ENCODE measurements around the gene ALOX15.
"Not testable (repeated sequence)": the region's sequence is repeated elsewhere in the genome, so short reads cannot be mapped to it uniquely, and the experiment has no call there.

Gene ALOX15, protein sequence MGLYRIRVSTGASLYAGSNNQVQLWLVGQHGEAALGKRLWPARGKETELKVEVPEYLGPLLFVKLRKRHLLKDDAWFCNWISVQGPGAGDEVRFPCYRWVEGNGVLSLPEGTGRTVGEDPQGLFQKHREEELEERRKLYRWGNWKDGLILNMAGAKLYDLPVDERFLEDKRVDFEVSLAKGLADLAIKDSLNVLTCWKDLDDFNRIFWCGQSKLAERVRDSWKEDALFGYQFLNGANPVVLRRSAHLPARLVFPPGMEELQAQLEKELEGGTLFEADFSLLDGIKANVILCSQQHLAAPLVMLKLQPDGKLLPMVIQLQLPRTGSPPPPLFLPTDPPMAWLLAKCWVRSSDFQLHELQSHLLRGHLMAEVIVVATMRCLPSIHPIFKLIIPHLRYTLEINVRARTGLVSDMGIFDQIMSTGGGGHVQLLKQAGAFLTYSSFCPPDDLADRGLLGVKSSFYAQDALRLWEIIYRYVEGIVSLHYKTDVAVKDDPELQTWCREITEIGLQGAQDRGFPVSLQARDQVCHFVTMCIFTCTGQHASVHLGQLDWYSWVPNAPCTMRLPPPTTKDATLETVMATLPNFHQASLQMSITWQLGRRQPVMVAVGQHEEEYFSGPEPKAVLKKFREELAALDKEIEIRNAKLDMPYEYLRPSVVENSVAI

DNA sequence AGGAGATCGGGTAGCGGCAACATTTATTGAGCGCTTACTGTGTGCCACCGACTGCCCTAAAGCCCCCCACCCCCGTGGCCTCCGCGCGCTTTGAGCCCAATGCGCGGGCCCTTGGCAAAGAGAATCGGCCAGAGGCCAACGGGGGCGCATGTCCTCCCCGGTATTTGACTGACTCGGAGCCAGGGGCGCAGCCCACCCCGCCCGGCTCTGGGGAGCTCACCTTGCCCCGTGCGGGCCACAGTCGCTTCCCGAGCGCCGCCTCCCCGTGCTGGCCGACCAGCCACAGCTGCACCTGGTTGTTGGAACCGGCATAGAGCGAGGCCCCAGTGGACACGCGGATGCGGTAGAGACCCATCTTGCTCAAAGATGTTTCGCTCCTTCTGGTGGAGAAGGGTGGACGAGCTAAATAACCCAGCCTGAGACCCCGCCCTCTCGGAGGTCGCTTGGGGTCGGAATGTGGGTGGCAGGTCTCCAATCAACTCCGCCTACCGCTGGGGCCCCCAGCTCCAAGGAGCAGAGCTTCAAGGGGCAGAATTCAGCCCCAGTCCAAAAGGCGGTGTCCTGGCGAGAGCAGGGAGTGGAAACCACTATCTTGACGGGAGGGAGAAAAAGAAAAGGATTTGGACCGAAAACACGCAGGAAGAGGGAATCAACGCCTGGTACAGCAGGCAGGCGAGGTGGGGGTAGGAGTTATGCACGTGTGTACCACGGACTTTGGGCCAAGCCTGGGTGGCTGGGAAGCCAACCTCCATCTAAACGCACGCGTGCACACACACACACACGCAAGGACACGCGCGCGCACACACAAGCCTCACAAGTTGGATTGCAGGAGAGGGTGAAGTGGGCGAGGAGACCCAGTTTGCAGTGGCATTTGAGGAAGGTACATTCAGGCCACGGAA, at the start of gene ALOX15:
Gene ALOX15 (minus strand): TSS at position 382 of the 899 bp plus-strand sequence. CDS start 27 bp downstream, at position 355.
- DNase-seq (ENCODE audit: low spot score), result no peak

- no peak for DNase-seq (ENCODE audit: low spot score)
These were observed 49.3 kb upstream of the ALOX15 start for GRCh38 chr17:4690745-4691144.

DNA sequence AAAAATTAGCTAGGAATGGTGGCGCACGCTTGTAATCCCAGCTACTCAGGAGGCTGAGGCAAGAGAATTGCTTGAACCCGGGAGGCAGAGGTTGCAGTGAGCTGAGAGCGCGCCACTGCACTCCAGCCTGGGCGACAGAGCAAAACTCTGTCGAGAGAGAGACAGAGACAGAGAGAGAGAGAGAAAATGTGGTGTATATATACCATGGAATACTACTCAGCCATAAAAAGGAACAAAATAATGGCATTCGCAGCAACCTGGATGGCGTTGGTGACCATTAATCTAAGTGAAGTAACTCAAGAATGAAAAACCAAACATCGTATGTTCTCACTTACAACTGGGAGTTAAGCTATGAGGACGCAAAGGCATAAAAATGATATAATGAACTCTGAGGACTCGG, 48.4 kb upstream of the ALOX15 start:
- DNase-seq (ENCODE audit: low spot score), result not testable (repeated sequence)

- DNase-seq (ENCODE audit: low spot score), result not testable (repeated sequence)
These were observed 42.3 kb upstream of the ALOX15 start for GRCh38 chr17:4683739-4684138.

DNA sequence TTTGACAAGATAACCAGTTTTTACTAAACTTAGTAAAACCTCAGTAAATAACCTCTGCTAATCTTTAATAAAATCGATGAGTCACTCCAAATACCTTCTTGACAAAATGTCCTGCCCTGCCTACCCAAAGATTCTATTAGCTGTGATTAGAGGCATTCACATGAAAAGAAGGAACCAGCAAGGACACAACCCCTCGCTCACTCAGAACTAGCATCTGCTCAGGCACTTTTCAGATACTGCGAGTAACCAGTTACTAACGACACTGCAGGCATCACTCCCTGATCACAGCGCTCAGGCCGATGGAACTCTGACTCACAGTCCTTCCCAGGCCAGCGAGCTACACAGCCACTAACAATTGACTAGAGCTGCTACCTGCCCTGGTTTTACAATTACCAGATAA, 38.2 kb upstream of the ALOX15 start:
- peak; percentile 17 for DNase-seq (ENCODE audit: low spot score)

DNA sequence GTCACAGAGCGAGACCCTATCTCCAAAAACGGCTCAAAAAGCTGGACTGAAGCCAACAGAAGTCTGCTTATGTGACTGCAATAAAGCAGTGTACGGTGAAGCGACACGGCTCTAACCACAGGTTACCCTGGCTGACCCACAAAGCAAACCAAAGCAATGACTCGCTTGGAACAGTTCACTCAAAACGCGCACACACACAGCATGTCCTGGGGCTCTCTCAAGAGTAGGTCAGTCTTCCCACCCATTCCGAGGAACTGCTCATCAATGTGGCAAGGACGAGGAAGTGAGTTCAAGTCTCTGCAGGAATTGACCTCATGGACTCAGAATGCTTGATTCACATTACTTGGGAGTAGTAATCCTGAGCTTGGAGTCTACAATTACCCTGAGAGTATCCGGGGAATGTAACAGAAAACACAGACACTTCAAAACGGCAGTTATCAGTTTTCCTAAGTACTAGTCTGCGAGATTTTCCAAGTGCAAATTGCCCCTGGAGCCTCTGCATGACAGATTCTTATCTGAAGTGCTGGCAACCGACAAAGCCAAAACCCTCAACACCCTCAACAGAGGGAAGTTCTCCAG, 37.1 kb upstream of the ALOX15 start:
- peak; percentile 52 for DNase-seq (ENCODE audit: low spot score)

- DNase-seq (ENCODE audit: low spot score), result no peak
These were observed 35.3 kb upstream of the ALOX15 start for GRCh38 chr17:4676791-4677190.

GRCh38 chr17:4675791-4676190, 34.3 kb upstream of the ALOX15 start:
- no peak for DNase-seq (ENCODE audit: low spot score)

DNA sequence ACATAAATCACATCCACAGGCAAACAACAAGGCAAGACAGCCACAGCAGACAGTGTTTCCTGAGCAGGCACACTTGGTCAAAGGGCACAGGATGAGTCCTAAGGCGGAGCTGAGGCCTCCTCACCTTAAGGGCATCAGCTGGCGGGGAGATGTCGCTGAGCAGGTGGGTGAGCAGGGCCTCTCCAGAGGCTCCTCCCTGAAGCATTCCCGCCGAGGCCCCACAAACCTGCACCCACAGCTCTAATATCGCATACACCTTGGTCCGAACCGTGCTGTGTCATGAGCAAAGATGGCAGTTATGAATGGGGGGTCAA, 33.2 kb upstream of the ALOX15 start:
- no peak for DNase-seq (ENCODE audit: low spot score)

GRCh38 chr17:4673986-4674684, 32.7 kb upstream of the ALOX15 start:
- DNase-seq (ENCODE audit: low spot score), result no peak

- DNase-seq (ENCODE audit: low spot score), result no peak
These were observed 31.7 kb upstream of the ALOX15 start for GRCh38 chr17:4673169-4673568.

DNA sequence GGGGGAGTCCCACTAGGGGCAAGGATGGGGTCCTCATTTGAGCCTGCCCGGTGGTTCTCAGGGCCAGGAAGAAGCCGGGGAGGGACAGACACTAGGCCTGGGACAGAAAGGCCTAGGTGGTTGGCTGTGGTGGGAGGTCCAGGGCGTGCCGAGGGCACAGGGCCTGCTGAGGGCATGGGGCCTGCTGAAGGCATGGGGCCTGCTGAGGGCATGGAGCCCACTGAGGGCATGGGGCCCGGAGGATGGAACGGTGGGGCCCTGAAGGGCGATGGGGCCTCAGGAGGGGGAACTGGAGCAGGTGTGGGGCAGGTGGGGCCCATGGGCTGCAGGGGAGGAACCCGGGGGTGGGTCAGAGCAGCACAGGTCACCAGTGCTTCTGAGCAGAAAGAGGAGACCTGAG, 31.3 kb upstream of the ALOX15 start:
- DNase-seq (ENCODE audit: low spot score), result no peak

DNA sequence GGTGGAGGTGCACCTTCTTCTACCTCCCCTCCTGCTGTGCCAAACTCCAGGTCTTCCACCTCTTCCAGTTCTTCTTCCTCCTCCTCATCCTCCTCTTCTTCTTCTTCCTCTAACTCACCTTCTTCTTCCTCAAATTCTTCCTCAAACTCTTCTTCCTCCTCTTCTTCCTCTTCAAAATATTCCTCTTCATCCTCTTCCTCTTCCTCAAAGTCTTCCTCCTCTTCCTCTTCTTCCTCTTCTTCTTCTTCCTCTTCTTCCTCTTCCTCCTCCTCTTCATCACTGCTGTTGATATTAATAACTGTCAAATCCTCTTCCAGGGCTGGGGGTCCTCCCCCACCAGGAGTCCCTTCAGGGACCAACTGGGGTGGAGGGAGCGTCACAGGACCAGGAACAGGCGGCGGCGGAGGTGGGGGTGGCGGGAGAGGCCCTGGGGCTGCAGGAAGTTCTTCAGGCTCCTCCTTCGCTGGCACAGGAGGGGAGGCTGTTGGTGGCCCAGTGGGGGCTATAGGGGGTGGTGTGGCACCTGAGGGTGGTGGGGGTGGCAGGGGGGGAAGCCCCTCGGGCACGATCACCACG, 30.7 kb upstream of the ALOX15 start:
- DNase-seq (ENCODE audit: low spot score), result no peak

DNA sequence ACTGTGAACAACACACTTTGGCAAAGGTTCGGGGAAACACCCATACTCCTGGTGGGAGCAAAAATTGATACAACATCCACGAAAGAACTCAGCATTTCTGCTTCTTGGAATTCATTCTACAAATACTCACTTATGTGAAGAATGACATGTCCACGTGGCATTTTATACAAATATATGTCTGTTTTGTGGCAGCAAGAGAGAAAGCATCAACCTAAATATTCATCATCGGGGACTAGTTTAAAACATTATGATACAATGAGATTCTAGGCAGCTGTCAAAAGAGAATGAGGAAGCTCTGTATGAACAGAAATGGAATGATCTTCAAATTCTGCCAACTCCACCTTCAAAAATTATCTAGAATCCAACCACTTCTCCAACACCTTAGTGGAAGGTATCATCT, 25.7 kb upstream of the ALOX15 start:
- no peak for DNase-seq (ENCODE audit: low spot score)

GRCh38 chr17:4666296-4666695, 24.8 kb upstream of the ALOX15 start:
- no peak for DNase-seq (ENCODE audit: low spot score)

DNA sequence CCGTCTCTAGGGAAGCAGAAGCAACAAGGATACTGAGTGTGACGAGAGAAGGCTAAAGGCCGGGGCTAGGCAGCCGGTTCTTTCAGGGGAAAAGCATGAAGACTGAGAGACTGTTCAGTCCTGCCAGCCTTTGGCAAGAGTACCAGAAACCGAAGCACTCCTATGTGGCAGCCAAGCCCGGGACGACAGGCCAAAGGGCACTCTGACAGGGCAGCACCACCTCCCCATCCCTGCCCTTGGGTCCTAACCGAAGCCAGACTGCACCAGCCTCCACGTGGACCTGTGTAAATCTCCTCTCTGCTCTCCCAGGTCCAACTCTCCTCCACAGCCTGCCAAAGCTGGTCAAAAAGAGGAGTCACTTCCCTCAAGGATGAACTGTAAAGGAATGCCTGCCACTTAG, 23.5 kb upstream of the ALOX15 start:
- no peak for DNase-seq (ENCODE audit: low spot score)

GRCh38 chr17:4664230-4664629, 22.8 kb upstream of the ALOX15 start:
- no peak for DNase-seq (ENCODE audit: low spot score)

DNA sequence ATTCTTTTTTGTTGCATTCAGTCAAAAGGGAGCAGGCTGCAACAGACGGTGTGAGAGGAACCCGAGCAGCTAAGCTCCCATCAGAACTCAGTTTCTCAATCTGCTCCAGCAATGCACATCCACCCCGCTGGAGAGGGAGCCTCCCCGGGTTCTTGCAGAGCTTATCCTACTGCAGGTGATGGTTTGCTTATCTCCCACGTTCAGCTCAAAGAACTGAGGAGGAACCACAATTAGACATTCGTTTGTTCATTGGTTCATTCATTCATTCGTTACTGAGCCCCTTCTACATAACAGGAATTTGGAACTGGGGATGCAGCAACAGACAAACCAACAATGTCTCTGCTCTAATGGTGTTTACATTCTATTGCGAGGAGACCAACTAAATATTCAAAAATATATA, 22.2 kb upstream of the ALOX15 start:
- DNase-seq (ENCODE audit: low spot score), result no peak

GRCh38 chr17:4658478-4659305, 17.2 kb upstream of the ALOX15 start:
- DNase-seq (ENCODE audit: low spot score), result peak; percentile 25

GRCh38 chr17:4657678-4658077, 16.2 kb upstream of the ALOX15 start:
- no peak for DNase-seq (ENCODE audit: low spot score)
